Activated T-cell treated with anti-CD3 and anti-CD28 coated beads for 4 hours (primary cell): ENCODE results near the gene ETV1.

Source experiments
- DNase-seq: peaks from one replicate; pipeline ENCODE4 v3.0.0-alpha.2; 2020

Gene ETV1

GRCh38 chr7:13875496-13876074, 113.9 kb downstream of the ETV1 start:
- no peak for DNase-seq

- no peak for DNase-seq
Observed at GRCh38 chr7:13874783-13875182, 114.7 kb downstream of the ETV1 start.

DNA sequence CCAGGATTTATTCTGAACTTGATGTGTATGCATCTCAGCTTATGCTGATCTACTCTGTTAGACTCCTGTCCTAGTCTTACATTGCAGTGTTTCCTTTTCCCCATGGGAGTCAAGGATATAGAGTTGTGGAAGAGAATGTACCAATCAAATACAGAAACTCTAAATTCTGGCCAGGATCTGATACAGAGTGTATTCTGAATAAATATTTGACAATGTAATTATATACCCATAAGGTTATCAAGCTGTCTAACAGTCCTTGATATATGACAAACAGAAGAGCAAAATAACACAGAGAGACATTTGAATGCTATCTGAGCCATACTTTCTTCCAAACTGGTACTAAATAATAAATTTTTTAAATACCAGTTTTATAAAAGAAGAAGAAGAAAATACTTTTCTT, 116.8 kb downstream of the ETV1 start:
- DNase-seq, result no peak

DNA sequence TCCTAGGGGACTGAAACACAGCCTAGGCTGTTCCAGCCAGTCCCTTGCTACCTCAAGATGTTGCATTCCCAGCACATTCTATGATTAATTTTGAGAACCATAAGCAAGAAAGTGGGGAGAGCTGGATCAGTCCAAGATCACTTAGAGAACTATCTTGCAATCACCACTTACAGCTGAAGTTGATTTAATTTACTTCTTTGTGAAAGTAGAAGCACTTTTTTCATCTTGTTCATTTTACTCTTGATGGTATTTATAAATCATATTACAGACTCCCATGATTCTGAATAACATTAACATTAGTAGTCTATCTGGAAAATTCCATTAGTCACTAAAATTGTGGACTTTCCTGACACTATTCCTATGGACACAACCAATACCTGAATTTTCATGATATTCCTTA, 118.5 kb downstream of the ETV1 start:
- no peak for DNase-seq

GRCh38 chr7:13860734-13861133, 128.7 kb downstream of the ETV1 start:
- no peak for DNase-seq

GRCh38 chr7:13856012-13856411, 133.5 kb downstream of the ETV1 start:
- no peak for DNase-seq

GRCh38 chr7:13852281-13852968, 137.0 kb downstream of the ETV1 start:
- no peak for DNase-seq

GRCh38 chr7:13851736-13852135, 137.7 kb downstream of the ETV1 start:
- no peak for DNase-seq

DNA sequence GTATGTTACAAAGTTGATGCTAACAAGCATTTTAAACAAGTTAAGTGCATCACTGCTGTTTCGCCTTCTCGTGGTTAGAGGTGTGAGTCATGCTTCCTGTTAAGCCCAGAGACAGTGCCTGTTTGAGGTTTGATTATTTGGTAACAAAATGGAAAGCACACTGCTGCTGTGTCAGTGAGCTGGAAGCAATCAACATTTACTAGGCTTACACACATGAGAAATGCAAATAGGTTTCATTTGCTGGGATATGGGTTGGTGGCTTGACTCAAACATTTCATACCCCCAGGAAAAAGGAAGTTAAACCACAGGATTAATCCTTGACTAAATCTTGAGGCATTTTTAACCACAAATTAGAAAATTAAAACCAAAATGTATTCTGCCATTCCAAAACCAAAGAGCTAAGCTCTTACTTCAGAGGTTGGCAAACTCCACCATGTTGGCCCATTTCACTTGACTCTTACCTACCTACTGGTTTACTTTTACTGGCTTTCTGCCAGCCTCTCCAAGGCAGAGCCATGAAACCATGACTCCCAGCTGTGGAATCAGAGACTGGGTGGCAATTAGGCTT, 139.2 kb downstream of the ETV1 start:
- peak; percentile 25 for DNase-seq

DNA sequence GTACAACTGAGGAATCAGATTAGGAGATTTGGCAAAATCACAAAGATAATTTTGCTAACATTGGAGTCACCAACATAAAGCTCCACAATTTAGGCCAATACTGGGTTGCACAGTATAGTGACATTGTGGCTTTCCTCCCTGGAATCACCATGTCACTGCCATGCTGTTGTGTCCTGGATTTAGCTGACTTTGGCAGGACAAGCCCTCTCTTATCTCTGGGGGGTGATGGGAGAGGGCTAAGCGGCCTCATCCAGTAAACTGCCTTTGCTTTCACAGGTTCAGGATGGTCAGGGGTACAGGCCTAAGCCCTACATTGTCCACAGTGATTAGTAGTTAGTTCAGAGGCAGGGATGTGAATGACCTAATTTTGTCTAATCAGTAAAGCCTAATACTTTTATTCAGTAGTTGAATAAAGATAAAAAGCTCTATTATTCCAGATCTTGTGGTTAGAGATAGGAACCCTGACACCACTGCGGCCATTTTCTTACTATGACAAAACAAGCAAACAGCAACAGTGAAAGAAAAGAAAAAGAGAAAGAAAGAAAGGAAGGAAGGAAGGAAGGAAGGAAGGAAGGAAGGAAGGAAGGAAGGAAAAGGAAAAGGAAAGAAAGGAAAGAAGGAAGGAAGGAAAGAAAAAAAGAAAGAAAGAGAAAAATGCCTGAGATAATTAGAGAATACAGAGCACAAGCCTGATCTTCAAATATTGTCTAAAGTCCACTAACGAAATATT, 140.1 kb downstream of the ETV1 start:
- DNase-seq, result no peak

GRCh38 chr7:13848681-13849131, 140.8 kb downstream of the ETV1 start:
- DNase-seq, result no peak

- DNase-seq, result no peak
Observed at GRCh38 chr7:13846386-13846785, 143.1 kb downstream of the ETV1 start.

- DNase-seq, result no peak
Observed at GRCh38 chr7:13845601-13846000, 143.9 kb downstream of the ETV1 start.

DNA sequence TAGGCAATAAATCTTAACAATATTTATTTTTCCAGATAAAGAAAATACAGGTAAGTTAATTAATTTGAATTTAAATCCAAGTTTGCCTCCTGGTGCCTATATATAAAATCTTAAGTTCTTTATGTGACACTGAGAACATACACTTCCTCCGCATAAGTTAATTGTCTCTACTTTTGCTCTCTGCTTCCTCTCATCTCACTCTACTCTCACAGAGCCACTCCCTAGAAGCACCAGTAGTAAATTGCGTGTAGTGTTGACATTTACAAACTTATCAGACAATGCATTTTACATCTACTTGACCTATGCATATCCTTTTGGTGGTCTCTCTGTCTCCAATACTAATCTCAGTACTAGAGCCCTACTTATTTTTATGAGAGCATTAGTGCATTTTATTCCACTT, 144.5 kb downstream of the ETV1 start:
- DNase-seq, result no peak

DNA sequence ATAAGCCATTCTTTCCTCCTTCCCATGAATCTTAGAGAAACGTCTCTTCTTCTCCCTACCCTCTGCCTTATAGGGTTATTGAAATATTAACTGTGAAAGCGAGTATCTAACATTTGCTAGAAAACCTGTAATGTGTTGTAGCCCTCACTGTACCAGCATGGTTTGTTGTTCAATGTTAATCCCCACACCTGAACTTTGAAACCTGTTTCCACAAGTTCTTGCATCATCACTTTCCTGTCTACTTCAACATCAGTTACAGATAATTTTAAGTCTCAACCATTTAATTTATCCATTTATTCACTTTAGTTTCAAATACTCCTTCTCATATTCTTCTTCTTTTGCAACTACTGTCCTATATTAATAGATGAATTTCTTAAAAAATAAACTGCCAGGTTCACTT, 148.2 kb downstream of the ETV1 start:
- DNase-seq, result no peak
